Testis (tissue), 3 donors: ENCODE measurements around the gene TBXAS1. TPM values are rescaled to one million over a fixed set of nuclear protein-coding genes. Genes with fewer than 3 reads are reported as not detected.

Source experiments
- DNase-seq: peaks from one replicate; pipeline ENCODE4 v3.0.0-alpha.2; 2019
- H3K27ac ChIP-seq, 2 donors: fragments of 200-600 bp; sonication (generic); one replicate each; pipeline ENCODE4 v1.5.1; 2019
- H3K27me3 ChIP-seq: fragments of 200-600 bp; sonication (generic); one replicate; pipeline ENCODE4 v1.5.1; 2019
- H3K36me3 ChIP-seq: fragments of 200-600 bp; sonication (generic); one replicate; pipeline ENCODE4 v1.5.1; 2017; ENCODE audit warnings: low read depth; ENCODE audit errors: missing control alignments
- H3K4me1 ChIP-seq: fragments of 200-600 bp; sonication (generic); one replicate; pipeline ENCODE4 v1.5.1; 2019
- H3K4me3 ChIP-seq, 2 donors: fragments of 200-600 bp; sonication (generic); one replicate each; pipeline ENCODE4 v1.5.1; 2017 to 2019
- H3K9me3 ChIP-seq: fragments of 200-600 bp; sonication (generic); one replicate; pipeline ENCODE4 v1.5.1; 2017
- CTCF ChIP-seq, 3 experiments: fragments of 450-650 bp in 2 of 3; fragments of 200-600 bp in 1 of 3; sonication (generic) in 1 of 3; IDR thresholded peaks; one replicate each; pipeline ENCODE4 v1.5.1; 2016 to 2019; ENCODE audit warnings: antibody characterized with exemption in 3 of 3, mild to moderate bottlenecking in 2 of 3, moderate library complexity in 1 of 3
- POLR2A ChIP-seq: fragments of 450-650 bp; IDR thresholded peaks from one replicate; pipeline ENCODE4 v1.6.1; 2017; ENCODE audit warnings: antibody characterized with exemption, mild to moderate bottlenecking, moderate library complexity
- WGBS, 2 donors: methylation state at CpG; one replicate each; pipeline ENCODE4 v1.1.5; 2018; 5-methylcytosine and 5-hydroxymethylcytosine counted together
- intact Hi-C: fragments of 100-400 bp; cut with DNase I; formaldehyde crosslinking; loops from one replicate; pipeline ENCODE4 v1.15.1; 2023; ENCODE audit warnings: low total_unique reads
- polyA plus RNA-seq: library from polyadenylated mRNA; stranded (reverse); fragments of 350-450 nt; fragmentation: Illumina TruSeq; extraction: RNeasy Lipid Tissue Mini Kit (QIAGEN cat#74804); gene quantifications from one replicate; pipeline ENCODE4 v1.2.3, GENCODE V29; 2014; ENCODE audit warnings: low read depth, low replicate concordance; ENCODE audit not compliant: insufficient read depth
- total RNA-seq, 2 donors: library from RNA; depleted of rRNA; stranded (reverse); fragments of >200 nt; gene quantifications; one replicate each; pipeline ENCODE4 v1.2.3, GENCODE V29; 2016

The TBXAS1 gene
- total and polyA plus RNA-seq, 3 donors from 2014 or later, result 4.9 to 5.7 (median 5.2) TPM

DNA sequence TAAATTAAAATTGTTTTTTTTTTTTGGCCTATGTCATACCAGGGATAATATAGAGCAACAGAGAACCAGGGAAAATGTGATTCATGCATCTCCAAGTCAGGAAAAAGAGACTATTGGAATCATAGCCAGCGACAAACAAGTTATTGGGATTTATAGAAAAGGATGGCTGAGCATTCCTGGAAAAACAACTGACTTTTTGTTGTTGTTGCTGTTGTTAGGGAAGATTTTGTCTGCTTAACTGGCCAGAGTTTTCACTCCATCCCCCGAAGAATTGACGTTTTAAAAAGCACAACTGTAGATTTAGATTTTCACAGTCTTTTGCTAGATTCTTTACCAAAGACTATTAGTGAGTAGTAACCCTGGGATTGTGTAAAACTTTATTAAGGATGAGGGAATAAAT lies 112.4 kb downstream of the TBXAS1 start:
- Histone ChIP-seq H3K9me3 (no peaks in the 10 kb centered on the region), H3K4me1 (no peaks in the 10 kb centered on the region), H3K36me3 (no peaks in the 10 kb centered on the region), H3K4me3 (no peak overlapping the region), H3K27me3 (no peaks in the 10 kb centered on the region), H3K27ac (no peak overlapping the region)
- intact Hi-C loops, result no loop called here
- no peak for DNase-seq
- no peak for TF ChIP-seq CTCF (IDR thresholded peaks at IDR 0.05)
- TF ChIP-seq POLR2A, result no peak
- WGBS, 2 donors, result 88 to 89% methylated on average over 3 of the region's 3 CpGs

DNA sequence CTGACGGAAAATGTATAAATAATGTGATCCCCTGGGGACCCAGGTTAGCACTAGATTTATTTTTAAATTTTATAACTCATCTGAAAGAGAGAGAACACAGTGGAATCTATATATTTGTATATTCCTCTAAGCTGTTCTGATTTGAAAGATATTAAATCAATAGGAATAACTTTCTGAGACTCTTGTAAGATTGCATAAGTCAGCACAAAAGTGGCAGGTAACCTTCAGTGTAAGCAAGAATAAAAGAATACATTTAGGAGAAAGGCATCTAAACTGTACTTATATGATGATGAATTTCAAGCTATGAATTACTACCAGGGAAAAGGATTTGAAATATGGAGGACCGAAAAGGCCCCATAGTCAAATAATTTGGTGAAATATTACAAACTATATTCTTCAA lies 112.8 kb downstream of the TBXAS1 start:
- no peaks in the 10 kb centered on the region for H3K27me3 ChIP-seq
- 88 to 90% methylated on average over 2 of the region's 2 CpGs for WGBS, 2 donors
- no peaks in the 10 kb centered on the region for H3K9me3 ChIP-seq
- DNase-seq, result no peak
- H3K4me3 ChIP-seq, result no peak overlapping the region
- intact Hi-C loops, result no loop called here
- TF ChIP-seq CTCF (IDR thresholded peaks at IDR 0.05) (no peak), POLR2A (no peak)
- H3K36me3 ChIP-seq, result no peaks in the 10 kb centered on the region
- no peak overlapping the region for H3K27ac ChIP-seq
- no peaks in the 10 kb centered on the region for H3K4me1 ChIP-seq

- DNase-seq, result no peak
- no peak overlapping the region for H3K4me3 ChIP-seq
- no peak overlapping the region for H3K27ac ChIP-seq
- 85 to 86% methylated on average over 6 of the region's 6 CpGs for WGBS, 2 donors
- H3K36me3 ChIP-seq, result no peaks in the 10 kb centered on the region
- no peaks in the 10 kb centered on the region for H3K4me1 ChIP-seq
- TF ChIP-seq CTCF (IDR thresholded peaks at IDR 0.05), result no peak
- no peak for TF ChIP-seq POLR2A
- intact Hi-C loops, result no loop called here
- H3K9me3 ChIP-seq, result no peaks in the 10 kb centered on the region
- no peaks in the 10 kb centered on the region for H3K27me3 ChIP-seq
Measured at GRCh38 chr7:139942636-139943035, 113.6 kb downstream of the TBXAS1 start.

- WGBS, 2 donors, result 85 to 91% methylated on average over 4 of the region's 4 CpGs
- no peaks in the 10 kb centered on the region for H3K36me3 ChIP-seq
- intact Hi-C loops, result no loop called here
- TF ChIP-seq CTCF (IDR thresholded peaks at IDR 0.05) (no peak), POLR2A (no peak)
- H3K27me3 ChIP-seq, result no peaks in the 10 kb centered on the region
- no peak overlapping the region for H3K27ac ChIP-seq
- no peak for DNase-seq
- H3K4me1 ChIP-seq, result no peaks in the 10 kb centered on the region
- H3K9me3 ChIP-seq, result no peaks in the 10 kb centered on the region
- H3K4me3 ChIP-seq, result no peak overlapping the region
Measured at GRCh38 chr7:139943401-139943800, 114.3 kb downstream of the TBXAS1 start.

DNA sequence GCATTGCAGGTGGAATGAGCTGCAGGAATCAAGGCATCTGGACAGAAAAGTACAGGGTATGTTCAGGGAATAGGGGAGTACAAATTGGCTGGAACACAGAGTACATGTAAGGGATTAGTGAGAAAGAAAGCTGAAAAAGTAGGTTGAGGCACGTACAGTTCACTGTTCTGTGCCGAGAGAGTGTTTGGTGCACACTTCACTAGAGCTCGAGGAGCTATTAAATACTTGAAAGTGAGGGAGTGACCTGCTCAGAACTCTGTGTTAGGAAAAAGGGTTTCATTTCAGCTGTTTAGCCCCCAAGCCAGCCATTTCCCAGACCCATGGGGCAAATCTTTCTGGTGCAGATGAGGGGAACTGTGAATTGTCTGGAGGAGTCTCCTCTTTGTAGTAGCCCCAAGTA lies 115.2 kb downstream of the TBXAS1 start:
- TF ChIP-seq CTCF (IDR thresholded peaks at IDR 0.05) (no peak), POLR2A (no peak)
- WGBS, 2 donors, result 57 to 69% methylated on average over 3 of the region's 3 CpGs

More for the DNA sequence above, 115.2 kb downstream of the TBXAS1 start:
- intact Hi-C loops, result no loop called here
- Histone ChIP-seq H3K27me3 (no peaks in the 10 kb centered on the region), H3K27ac (no peak overlapping the region), H3K9me3 (no peaks in the 10 kb centered on the region), H3K4me3 (no peak overlapping the region), H3K36me3 (no peaks in the 10 kb centered on the region), H3K4me1 (no peaks in the 10 kb centered on the region)
- DNase-seq, result no peak
